Activated CD4-positive, alpha-beta T cell treated with anti-CD3 and anti-CD28 coated beads for 1 hour (primary cell): Measurements from ENCODE around the gene PDK1.
"Not testable (repeated sequence)": the region's sequence is repeated elsewhere in the genome, so short reads cannot be mapped to it uniquely, and the experiment has no call there.

Experiments
- DNase-seq: peaks from one replicate; pipeline ENCODE4 v3.0.0-alpha.2; 2020

PDK1 gene

DNA sequence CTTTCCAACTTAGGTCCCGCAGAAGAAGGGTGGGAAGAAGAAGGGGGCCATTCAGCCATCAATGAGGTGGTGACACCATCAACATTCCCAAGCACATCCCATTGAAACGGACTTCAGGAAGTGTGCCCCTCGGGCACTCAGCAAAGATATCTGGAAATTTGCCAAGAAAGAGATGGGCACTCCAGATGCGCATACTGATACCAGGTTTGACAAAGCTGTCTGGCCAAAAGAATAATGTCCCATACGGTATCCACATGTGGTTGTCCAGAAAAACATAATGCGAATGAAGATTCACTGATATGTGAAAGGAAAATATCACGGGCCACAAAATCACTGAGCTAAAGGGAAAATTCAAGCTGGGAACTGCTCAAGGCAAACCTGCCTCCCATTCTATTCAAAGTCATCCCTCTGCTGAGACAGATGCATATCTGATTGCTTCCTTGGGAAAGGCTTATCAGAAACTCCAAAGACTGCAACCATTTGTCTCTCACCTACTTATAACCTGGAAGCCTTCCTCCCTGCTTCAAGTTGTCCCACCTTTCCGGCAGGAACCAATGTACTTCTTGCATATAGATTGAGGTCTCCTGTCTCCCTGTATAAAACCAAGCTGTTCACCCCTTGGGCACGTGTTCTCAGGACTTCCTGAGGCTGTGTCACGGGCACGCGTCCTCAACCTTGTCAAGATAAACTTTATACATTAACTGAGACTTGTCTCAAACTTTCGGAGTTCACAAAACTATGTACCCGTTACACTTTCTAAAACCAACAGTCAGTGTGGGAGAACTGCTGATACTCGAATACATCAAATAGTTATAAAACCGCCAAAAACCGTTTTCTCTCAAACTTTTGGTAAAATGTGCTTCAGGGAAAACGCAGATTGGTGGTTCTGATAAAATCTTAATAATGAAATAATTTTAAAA lies 1.3 kb upstream of the PDK1 start:
- DNase-seq = no peak

DNA sequence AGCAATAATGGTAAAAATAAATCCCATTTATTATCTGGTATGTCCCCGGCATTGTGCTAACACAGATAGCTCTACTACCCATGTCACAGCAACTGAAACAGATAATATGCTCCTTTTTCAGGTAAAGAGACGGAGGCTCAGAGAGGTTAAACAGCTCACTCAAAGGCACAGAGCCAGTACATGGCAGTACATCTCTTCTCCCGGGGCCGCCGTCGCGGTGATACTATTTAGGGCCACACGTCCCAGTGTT lies 693 bp upstream of the PDK1 start:
- no peak for DNase-seq

DNA sequence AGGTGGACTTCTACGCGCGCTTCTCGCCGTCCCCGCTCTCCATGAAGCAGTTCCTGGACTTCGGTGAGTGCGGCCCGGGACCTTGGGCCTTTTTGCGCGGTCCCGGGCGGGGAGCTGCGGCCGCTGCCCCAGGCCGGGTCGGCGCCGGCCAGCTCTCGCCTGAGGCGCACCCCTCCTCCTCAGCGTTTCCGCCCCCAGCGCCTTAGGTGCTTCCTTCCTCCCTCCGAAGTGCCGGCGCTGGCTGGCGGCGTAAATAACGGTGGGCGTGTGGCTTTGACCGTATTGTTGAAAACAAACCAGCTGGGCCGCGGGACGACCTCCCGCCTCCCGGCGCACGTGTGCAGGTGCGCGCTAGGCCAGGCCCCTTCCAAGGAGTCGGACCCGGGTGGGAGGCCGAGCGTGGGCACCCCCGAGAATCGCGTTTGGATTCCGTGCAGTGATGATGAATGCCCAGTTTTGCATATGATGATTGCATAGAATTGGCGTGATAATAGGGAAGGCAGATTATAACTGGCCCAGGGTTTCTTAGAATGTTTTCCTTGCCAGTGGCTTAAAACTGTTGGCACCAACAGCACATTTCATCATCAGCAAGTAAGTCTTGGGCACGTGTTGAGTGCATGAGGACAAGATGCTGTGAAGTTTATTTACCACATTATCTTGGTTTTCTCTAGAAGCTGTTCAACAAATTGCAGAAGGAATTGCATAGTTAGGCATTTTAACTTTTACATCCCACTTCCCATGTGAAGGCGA lies 569 bp downstream of the PDK1 start:
- peak; percentile 26 for DNase-seq

DNA sequence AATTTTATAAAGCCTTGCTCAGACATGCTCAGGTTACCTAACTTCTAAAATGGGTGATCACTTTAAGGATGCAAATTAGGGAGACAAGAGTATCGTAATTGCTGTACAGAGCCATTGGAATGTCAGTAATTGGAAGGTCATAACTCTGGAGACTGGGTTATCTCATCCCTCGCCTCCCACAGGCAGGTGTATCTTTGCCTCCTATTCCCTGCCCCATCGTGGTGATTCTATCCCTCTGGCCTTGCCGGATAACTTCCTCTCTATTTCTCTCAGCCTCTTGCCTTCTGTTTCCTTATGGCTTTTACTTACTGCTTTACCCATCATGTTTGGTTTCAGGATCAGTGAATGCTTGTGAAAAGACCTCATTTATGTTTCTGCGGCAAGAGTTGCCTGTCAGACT lies 2.5 kb downstream of the PDK1 start:
- no peak for DNase-seq

DNA sequence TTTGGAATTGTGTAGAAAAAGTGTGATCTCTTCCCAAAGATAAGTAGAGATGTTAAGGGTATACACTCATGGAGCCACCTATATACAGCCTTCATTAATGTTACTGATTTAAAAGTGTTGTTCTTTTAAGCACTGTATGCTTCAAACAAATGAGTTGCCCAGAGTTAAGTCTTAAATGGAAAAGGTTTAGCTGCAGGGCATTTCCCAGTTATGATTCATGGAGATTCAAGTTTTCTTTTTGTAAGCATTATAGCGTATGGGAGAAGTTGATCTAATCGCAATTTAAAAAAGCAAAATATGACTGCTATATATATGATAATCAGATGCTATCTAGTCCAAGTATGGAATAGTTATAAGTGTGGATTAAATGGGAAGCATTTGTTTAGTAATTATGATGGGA lies 4.8 kb downstream of the PDK1 start:
- DNase-seq = no peak

DNA sequence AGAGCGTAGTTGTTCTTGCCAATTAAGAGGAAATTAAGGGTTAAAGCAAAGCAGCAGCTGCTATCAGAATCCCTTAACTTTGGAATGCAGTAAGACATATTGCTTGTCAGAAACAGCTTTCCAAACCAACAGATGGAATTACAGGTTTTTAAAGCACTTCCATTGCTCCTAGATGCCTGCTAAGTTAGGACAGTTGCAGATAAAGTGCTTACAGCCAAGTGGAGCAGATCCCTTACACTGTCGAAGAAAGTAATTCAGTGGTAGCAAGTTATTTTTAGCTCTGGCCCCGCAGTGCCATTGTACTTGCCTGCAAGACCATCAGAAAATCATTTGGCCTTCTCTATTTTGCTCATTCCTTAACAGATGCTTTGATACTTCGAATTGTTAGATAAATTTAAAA lies 5.4 kb downstream of the PDK1 start:
- no peak for DNase-seq

DNA sequence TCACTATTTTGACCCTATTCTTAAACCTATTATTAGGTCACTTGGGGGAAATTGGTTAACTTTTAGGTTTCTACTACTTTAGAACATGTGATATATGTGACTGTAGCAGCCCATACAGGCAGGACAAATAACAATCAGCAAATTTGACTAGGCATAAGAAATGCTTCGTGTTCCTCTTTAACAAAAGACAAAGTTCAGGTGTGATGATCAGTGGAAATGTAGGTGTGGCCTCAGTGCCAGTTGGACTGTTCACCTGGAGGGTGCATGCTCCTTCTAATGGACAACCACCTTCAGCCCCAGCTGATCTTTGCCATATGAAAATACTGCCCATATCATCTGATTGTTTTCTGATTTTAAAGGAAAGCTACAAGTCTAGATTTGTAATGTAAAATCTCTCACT lies 6.4 kb downstream of the PDK1 start:
- DNase-seq = no peak

DNA sequence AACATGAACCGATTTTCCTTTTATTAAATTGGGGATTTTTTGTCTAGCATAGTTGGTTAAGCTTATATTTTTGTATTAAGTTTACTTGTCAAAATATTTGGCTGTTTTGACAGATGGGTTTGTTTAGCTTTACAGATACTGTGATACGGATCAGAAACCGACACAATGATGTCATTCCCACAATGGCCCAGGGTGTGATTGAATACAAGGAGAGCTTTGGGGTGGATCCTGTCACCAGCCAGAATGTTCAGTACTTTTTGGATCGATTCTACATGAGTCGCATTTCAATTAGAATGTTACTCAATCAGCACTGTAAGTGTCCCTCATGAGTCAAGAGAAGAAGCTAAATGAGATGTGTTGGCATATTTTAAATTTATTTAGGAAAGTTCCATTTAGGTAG lies 8.5 kb downstream of the PDK1 start:
- no peak for DNase-seq

DNA sequence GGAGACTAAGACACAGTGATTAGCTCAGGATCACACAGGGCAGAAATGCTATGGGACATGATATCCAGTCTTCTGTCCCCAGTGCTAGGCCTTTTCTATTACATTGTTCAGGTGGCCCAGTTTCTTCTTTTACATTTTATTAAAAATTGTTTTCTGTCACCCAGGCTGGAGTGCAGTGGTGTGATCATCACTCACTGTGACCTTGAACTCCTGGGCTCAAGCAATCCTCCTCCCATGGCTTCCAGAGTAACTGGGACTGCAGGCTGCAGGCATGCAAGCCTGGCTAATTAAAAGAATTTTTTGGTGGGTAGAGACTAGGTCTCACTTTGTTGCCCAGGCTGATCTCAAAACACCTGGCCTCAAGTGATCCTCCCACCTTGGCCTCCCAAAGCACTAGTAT lies 15.4 kb downstream of the PDK1 start:
- DNase-seq = no peak

DNA sequence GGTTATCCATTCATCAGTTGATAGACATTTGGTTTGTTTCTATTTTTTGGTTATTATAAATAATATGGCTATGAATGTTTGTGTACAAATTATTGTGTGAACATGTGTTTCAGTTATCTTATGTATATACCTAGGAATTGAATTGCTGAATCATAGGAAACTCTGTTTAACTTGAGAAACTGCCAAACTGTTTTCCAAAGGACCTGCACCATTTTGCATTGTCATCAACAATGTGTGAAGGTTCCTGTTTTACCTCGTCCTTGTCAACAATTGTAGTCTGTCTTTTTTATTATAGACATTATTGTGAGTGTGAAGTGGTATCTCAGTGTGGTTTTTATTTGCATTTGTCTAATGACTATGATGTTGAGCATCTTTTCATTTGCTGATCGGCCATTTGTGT lies 17.1 kb downstream of the PDK1 start:
- no peak for DNase-seq

DNA sequence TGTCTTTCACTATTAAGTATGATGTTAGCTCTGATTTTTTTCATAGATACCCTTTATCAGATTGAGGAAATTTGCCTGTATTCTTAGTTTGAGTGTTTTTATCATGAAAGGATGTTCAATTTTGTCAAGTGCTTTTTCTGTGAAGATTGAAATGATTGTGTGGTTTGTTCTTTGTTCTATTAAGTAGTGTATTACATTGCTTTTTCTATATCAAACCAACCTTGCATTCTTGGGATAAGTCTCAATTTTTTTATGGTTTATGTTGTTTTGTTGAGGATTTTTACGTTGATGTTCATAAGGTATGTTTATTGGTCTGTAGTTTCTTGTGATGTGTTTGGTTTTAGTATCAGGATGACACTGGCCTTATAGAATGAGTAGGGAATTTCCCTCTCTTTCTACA lies 19.1 kb downstream of the PDK1 start:
- no peak for DNase-seq

DNA sequence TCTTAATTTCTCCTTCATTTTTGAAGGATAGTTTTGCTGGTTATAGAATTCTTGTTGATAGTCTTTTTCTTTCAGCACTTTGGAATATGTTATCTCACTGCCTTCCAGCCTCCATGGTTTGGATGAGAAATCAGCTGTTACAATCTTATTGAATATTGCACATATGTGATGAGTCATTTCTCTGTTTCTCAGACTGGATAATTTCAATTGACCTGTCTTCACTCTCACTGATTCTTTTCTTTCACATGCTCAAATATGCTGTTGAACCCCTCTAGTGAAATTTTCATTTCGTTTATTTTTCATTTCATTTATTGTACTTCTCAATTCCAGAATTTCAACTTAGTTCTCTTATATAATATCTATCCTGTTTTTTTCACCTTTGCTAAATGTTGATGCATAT lies 22.2 kb downstream of the PDK1 start:
- no peak for DNase-seq

DNA sequence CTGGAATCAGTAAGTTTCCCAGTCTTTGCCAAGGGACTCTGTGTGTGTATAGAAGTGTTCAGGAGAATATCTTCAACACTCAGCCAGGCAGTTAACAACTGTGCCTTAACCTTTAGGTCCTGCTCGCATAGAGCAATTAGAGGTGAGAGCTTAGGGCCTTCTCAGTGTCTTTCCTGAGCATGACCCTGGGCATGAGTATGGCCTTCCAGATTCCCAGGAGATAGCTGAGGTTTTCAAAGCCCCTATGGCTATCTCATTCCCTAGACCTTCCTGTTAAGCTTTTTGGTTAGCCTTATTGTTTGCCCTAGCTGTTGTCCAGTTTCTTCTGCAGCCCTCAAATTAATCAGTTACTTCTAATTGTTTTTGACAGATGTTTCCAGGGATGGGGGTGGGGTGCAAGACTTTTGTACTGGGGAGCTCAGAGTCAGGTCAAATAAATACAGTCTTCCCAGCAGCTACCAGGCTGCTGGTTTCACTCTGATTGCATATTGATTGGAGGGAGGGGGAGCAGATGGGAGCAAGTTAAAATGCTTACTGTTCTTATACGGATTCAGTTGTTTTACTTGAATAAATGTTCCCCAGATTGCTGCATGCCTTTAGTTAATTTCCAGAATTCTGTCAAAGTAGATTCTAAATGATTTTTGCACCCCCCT lies 23.1 kb downstream of the PDK1 start:
- DNase-seq = no peak

DNA sequence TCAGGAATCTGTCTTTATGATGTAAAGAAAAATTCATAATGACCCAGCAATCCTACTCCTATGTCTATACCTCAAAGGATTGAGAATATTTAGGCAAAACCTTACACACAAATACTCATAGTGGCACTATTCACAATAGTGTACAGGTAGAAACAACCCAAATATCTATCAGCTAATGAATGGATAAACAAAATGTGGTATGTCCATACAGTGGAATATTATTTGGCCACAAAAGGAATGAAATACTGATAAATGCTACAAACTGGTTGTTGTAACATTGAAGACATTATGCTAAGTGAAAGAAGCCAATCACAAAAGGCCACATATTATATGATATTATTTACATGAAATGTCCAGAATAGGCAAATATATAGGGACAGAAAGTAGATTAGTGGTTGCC lies 24.7 kb downstream of the PDK1 start:
- DNase-seq = no peak

DNA sequence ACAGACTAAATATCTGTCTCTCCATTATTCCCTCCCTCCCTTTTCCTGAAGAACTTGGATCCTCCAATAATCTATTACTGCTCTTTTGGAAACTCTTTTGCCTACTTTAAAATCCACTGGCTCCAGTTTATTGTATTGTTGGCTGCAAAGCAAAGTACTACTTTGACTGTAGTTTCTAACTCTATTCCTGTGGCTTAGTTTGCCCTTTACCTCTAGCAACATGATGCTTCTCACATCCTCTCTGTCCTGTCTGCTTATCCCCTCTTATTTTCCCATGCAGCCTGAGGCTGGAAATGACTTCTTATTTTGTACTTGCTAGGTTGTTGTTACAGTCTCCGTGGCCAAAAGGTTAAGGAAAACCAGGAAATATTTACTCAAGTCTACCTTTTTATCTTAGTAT lies 26.8 kb downstream of the PDK1 start:
- DNase-seq = no peak

DNA sequence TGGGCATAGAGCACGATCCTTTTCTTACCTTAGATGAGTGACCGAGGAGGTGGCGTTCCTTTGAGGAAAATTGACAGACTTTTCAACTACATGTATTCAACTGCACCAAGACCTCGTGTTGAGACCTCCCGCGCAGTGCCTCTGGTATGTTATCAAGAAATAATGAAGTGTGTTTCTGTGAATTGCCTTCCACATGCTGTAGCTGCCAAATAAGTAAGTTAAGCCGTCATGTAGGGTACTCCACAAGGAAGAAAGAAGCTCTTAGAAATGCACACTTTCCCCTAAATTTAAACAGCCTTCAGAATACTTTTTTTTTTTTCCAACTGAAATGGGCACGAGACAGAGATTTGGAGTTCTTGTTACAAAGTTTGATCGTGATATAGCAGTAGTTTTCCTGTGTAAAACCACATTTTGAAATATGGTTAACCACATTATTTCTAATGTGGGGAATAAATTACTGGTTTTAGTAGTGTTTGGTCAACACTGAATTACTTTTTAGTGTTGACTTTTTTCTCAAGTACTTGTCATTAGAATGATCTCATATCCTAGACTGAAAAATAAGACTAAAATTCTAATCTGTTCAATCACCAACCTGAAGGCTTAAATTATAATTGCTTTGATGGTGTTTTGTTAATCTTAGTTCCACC lies 30.5 kb downstream of the PDK1 start:
- DNase-seq = no peak

DNA sequence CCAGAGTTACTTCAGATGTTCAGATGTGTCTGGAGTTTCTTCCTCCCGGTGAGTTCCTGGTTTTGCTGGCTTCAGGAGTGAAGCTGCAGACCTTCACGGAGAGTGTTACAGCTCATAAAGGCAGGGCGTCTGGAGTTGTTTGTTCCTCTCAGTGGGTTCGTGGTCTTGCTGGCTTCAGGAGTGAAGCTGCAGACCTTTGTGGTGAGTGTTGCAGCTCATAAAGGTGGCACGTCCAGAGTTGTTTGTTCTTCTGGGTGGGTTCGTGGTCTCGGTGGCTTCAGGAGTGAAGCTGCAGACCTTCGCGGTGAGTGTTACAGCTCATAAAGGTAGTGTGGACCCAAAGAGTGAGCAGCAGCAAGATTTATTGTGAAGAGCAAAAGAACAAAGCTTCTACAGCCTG lies 31.3 kb downstream of the PDK1 start:
- DNase-seq = not testable (repeated sequence)

DNA sequence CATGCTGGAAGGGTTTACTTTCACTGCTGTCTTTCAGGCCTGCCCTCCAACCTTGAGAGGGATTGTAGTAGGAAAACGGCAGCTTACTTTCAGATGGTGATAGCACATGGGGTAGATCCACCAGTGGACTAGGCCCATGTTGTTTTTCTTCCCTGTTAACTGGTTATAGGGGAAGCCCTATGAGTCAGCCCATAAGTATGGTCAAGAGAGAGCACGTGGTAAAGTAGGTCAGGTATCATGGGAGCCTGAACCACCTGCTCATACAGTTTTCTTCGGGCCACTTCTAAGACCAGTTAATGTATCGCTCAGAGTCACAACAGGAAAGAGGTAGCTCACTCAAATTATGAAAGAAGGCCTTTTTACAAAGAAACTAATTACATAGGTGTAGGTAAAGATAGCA lies 33.0 kb downstream of the PDK1 start:
- no peak for DNase-seq

DNA sequence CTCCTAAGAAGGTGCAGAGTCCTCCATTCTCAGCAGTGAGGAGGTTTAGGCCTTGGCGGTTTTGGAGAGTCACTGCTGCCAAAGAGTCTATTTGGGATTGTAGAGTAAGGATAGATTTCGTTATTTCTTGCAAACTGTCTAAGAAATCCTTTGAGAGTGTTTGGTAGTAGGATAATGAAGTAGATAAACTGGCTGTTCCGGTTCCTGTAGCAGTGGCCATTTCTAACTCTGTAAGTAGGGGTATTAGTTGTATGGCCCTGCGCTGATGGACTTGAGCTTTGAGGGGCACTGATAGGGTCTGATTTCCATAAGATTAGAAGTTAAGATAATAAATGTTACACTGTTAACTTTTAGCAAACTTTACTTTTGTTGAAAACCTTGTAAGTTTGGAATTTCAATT lies 35.5 kb downstream of the PDK1 start:
- not testable (repeated sequence) for DNase-seq

DNA sequence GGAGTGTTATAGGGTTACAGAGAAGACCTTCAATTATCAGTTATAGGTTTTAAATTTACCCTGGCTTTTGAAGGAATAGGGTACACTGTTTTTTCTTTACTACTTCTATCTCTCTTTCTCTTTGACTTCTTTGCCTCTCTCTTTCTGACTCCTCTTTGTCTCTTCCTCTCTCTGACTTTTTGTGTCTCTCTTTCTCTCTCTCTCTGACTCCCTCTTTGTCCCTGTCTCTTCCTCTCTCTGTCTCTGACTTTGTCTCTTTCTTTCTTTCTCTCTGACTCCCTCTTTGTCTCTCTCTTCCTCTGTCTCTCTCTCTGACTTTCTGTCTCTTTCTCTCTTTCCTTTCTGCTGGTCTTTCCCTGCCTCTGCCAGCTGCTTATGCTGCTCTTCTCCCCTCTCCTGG lies 36.3 kb downstream of the PDK1 start:
- DNase-seq = not testable (repeated sequence)

DNA sequence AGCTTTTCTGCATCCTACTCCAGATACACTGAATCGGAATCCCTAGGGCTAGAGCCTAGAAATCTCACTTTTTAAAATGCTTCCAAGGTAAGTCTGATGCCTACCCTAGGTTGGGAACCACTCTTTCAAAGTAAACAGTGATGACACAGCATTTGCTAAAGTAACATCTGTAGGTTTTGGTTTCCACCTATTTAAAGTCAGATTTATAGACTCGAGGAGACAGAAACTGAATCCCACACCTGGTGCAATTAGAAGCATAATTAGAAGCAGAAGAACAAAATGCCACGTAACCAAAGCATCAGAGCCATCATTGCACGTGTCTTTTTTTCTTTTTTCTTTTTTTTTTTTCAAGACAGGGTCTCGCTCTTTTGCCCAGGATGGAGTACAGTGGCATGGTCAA lies 40.9 kb downstream of the PDK1 start:
- no peak for DNase-seq

DNA sequence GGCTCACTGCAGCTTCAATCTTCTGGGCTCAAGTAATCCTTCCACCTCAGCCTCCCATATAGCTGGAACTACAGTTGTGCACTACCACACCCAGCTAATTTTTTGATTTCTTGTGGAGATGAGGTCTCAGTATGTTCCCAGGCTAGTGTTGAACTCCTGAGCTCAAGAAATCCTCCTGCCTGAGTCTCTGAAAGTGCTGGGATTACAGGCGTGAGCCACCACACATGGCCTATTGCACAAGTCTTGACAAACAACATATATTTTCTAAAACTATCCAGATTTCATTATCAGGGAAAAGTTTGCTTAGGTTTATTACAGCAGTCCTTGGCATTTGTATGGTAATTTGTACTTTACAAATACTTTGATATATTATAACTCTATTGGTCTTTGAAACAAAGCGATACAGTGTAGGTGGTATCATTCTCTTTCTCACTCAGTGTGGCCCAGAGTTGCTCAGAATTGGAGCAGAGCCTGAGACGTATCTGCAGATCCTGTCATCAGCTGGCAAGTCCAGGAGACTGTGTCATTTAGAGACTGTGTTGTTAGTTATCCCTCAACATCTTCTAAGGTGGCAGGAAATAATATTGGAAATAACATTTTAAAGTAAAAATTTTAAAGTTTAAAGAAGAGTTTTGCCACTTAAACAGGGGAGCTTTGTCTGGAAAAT lies 41.4 kb downstream of the PDK1 start:
- no peak for DNase-seq

DNA sequence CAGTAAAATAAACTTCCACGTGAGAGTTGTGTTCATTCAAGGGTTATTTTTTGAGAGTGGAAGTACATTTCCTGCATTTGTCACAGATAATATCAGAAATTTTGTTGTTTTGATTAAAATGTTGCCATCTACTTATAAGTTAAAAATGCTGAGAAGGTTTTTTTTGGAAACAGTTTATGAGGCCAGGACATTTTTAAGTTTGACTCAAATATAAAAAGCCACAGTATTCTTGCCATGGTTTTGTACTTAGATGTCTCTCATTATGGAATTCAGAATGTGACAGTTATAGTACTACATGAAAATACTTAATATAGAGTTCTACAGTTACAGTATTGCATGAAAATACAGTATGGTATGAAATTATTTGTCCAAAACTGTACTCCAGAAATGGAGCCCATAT lies 44.1 kb downstream of the PDK1 start:
- no peak for DNase-seq
